Mesenchymal stem cell (in vitro differentiated cells and primary cell): ENCODE data around the gene USB1.
A peak's percentile ranks its signal among the peaks of the same experiment; 100 is the strongest.

Experiments used
- DNase-seq: peaks from one replicate; pipeline ENCODE4 v3.0.0-alpha.2; 2013
- H2AFZ ChIP-seq: one replicate; pipeline ENCODE4 v1.6.1; 2013; ENCODE audit warnings: low read depth, mild to moderate bottlenecking, control low read depth, inconsistent platforms, low read length, moderate library complexity
- H2AK5ac ChIP-seq: 2 replicates; pipeline ENCODE4 v1.6.1; 2013; ENCODE audit warnings: low read length, moderate library complexity, mild to moderate bottlenecking, inconsistent platforms; ENCODE audit not compliant: severe bottlenecking
- H2BK120ac ChIP-seq: one replicate; pipeline ENCODE4 v1.6.1; 2013; ENCODE audit warnings: low read depth, mild to moderate bottlenecking, inconsistent platforms, low read length, moderate library complexity
- H2BK12ac ChIP-seq, 2 experiments: one replicate each; pipeline ENCODE4 v1.6.1; 2013; ENCODE audit warnings: inconsistent platforms in 2 of 2, low read length in 2 of 2, mild to moderate bottlenecking in 2 of 2, moderate library complexity in 2 of 2, control low read depth in 1 of 2
- H2BK15ac ChIP-seq: one replicate; pipeline ENCODE4 v1.6.1; 2013; ENCODE audit warnings: mild to moderate bottlenecking, low read depth, inconsistent platforms; ENCODE audit not compliant: poor library complexity, severe bottlenecking
- H2BK5ac ChIP-seq: 2 replicates; pipeline ENCODE4 v1.6.1; 2013; ENCODE audit warnings: low read depth, mild to moderate bottlenecking, low read length, control low read depth, inconsistent platforms; ENCODE audit not compliant: poor library complexity, severe bottlenecking
- H3K14ac ChIP-seq, 2 experiments: one replicate each; pipeline ENCODE4 v1.6.1; 2013; ENCODE audit warnings: inconsistent platforms in 2 of 2, low read length in 2 of 2, control low read depth in 1 of 2, mild to moderate bottlenecking in 1 of 2, moderate library complexity in 1 of 2
- H3K18ac ChIP-seq, 2 experiments: one replicate each; pipeline ENCODE4 v1.6.1; 2013; ENCODE audit warnings: inconsistent platforms in 2 of 2, low read length in 2 of 2, control low read depth in 1 of 2, low read depth in 1 of 2, mild to moderate bottlenecking in 1 of 2
- H3K23ac ChIP-seq, 2 experiments: one replicate each; pipeline ENCODE4 v1.6.1; 2013; ENCODE audit warnings: inconsistent platforms in 2 of 2, low read length in 2 of 2, mild to moderate bottlenecking in 2 of 2, moderate library complexity in 2 of 2, control low read depth in 1 of 2
- H3K27ac ChIP-seq: 2 replicates; pipeline ENCODE4 v1.5.1; 2013; ENCODE audit warnings: mild to moderate bottlenecking, moderate library complexity, low read length, control low read depth, inconsistent platforms; ENCODE audit not compliant: poor library complexity, severe bottlenecking
- H3K27me3 ChIP-seq, 2 experiments: 2 replicates each; pipeline versions ENCODE4 v1.6.1 to v1.7.0; 2013; ENCODE audit warnings: low read length in 2 of 2, mild to moderate bottlenecking in 2 of 2, moderate library complexity in 2 of 2, control low read depth in 1 of 2, inconsistent platforms in 1 of 2; ENCODE audit not compliant: control insufficient read depth in 1 of 2, insufficient read depth in 1 of 2
- H3K36me3 ChIP-seq, 2 experiments: 2 replicates each; pipeline versions ENCODE4 v1.6.1 to v1.7.0; 2013; ENCODE audit warnings: low read length in 2 of 2, control low read depth in 1 of 2, inconsistent platforms in 1 of 2, low read depth in 1 of 2, mild to moderate bottlenecking in 1 of 2; ENCODE audit not compliant: insufficient read depth in 2 of 2, control insufficient read depth in 1 of 2
- H3K4ac ChIP-seq, 2 experiments: one replicate each; pipeline ENCODE4 v1.6.1; 2013; ENCODE audit warnings: inconsistent platforms in 2 of 2, low read length in 2 of 2, mild to moderate bottlenecking in 2 of 2, moderate library complexity in 2 of 2, control low read depth in 1 of 2, low read depth in 1 of 2
- H3K4me1 ChIP-seq: 2 replicates; pipeline ENCODE4 v1.6.1; 2013; ENCODE audit warnings: low read depth, low read length, control low read depth; ENCODE audit not compliant: control insufficient read depth, insufficient read depth
- H3K4me2 ChIP-seq: 2 replicates; pipeline ENCODE4 v1.6.1; 2013; ENCODE audit warnings: low read length, mild to moderate bottlenecking, inconsistent platforms; ENCODE audit not compliant: poor library complexity, severe bottlenecking
- H3K4me3 ChIP-seq, 2 experiments: 2 replicates each; pipeline versions ENCODE4 v1.5.1 to v1.7.0; 2013; ENCODE audit warnings: low read length in 2 of 2, mild to moderate bottlenecking in 2 of 2, control low read depth in 1 of 2, low read depth in 1 of 2; ENCODE audit not compliant: insufficient read depth in 1 of 2
- H3K79me1 ChIP-seq: replicated peaks from 2 replicates; pipeline ENCODE4 v1.6.1; 2013; ENCODE audit warnings: mild to moderate bottlenecking, control low read depth, low read length, inconsistent platforms; ENCODE audit not compliant: poor library complexity, severe bottlenecking
- H3K9ac ChIP-seq: 2 replicates; pipeline ENCODE4 v1.7.0; 2013; ENCODE audit warnings: mild to moderate bottlenecking, low read length, moderate library complexity
- H3K9me3 ChIP-seq: 2 replicates; pipeline ENCODE4 v1.7.0; 2013; ENCODE audit warnings: mild to moderate bottlenecking, low read length; ENCODE audit not compliant: control insufficient read depth
- H4K8ac ChIP-seq: one replicate; pipeline ENCODE4 v1.6.1; 2013; ENCODE audit warnings: inconsistent platforms, mild to moderate bottlenecking, low read length, moderate library complexity
- H4K91ac ChIP-seq: one replicate; pipeline ENCODE4 v1.6.1; 2013; ENCODE audit warnings: mild to moderate bottlenecking, low read length, inconsistent platforms
- WGBS: methylation state at CpG from one replicate; pipeline ENCODE4 v1.1.7; 2013; ENCODE audit warnings: mixed read lengths; 5-methylcytosine and 5-hydroxymethylcytosine counted together

The USB1 gene

GRCh38 chr16:57999971-58000705, 1.1 kb upstream of the USB1 start, which contains the start of gene ZNF319:
TSS of gene ZNF319 (minus strand) at chr16:58000672. CDS start at chr16:57998265, 2,407 bp downstream.
- Histone ChIP-seq H3K4me3 (peak within 1 kb of the TSS; percentile 85 to 88), H3K14ac (peak within 1 kb of the TSS in 1 of 2 experiments; percentile 97), H2BK5ac (peak within 1 kb of the TSS; percentile 85), H2BK12ac (peak within 1 kb of the TSS in 1 of 2 experiments; percentile 61), H2AFZ (peak within 1 kb of the TSS; percentile 70), H3K27me3 (no peaks in the 10 kb centered on the region), H4K91ac (peak within 1 kb of the TSS; percentile 54), H3K36me3 (peaks cover 41 to 47% of the 10 kb centered on the region in 2 experiments), H3K23ac (peak within 1 kb of the TSS in 1 of 2 experiments; percentile 78), H3K18ac (peak within 1 kb of the TSS; percentile 82 to 87), H3K27ac (peak within 1 kb of the TSS; percentile 79), H2BK120ac (peak within 1 kb of the TSS; percentile 66), H3K9me3 (no peaks in the 10 kb centered on the region), H2AK5ac (no peak within 1 kb of the TSS), H3K4me2 (peak within 1 kb of the TSS; percentile 98), H3K9ac (peak within 1 kb of the TSS; percentile 88), H3K4ac (peak within 1 kb of the TSS; percentile 54 to 88), H2BK15ac (peak within 1 kb of the TSS; percentile 92), H3K4me1 (peaks cover 31% of the 10 kb centered on the region), H3K79me1 (peaks cover 48% of the 10 kb centered on the region), H4K8ac (peak within 1 kb of the TSS; percentile 81)
- no peak for DNase-seq
- 0% methylated on average over 25 of the region's 95 CpGs for WGBS

- Histone ChIP-seq H3K23ac (no peak overlapping the region), H3K27ac (no peak overlapping the region), H4K91ac (no peak overlapping the region), H2BK15ac (no peak overlapping the region), H3K9ac (peak overlapping the region; percentile 87), H3K4me2 (peak overlapping the region; percentile 98), H3K27me3 (no peaks in the 10 kb centered on the region), H3K79me1 (peaks cover 33% of the 10 kb centered on the region), H3K14ac (no peak overlapping the region), H3K9me3 (no peaks in the 10 kb centered on the region), H2BK12ac (no peak overlapping the region), H3K18ac (peak overlapping the region in 1 of 2 experiments; percentile 18), H2BK120ac (no peak overlapping the region), H3K4me1 (peaks cover 27% of the 10 kb centered on the region), H2BK5ac (no peak overlapping the region), H3K4ac (peak overlapping the region in 1 of 2 experiments; percentile 4), H3K4me3 (peak overlapping the region; percentile 68 to 88), H4K8ac (no peak overlapping the region), H3K36me3 (peaks cover 35 to 36% of the 10 kb centered on the region in 2 experiments), H2AFZ (peak overlapping the region; percentile 29), H2AK5ac (peak overlapping the region; percentile 19)
- WGBS, result 56% methylated on average over 9 of the region's 10 CpGs
- DNase-seq, result no peak
These were observed 691 bp downstream of the USB1 start for GRCh38 chr16:58001781-58002415.

GRCh38 chr16:58002416-58002800, 1.2 kb downstream of the USB1 start:
- Histone ChIP-seq H2BK120ac (no peak overlapping the region), H2BK12ac (no peak overlapping the region), H3K14ac (no peak overlapping the region), H3K9me3 (no peaks in the 10 kb centered on the region), H3K4me1 (peaks cover 27% of the 10 kb centered on the region), H3K36me3 (peaks cover 33 to 34% of the 10 kb centered on the region in 2 experiments), H3K4me3 (peak overlapping the region in 1 of 2 experiments; percentile 88), H3K79me1 (peaks cover 31% of the 10 kb centered on the region), H3K27ac (no peak overlapping the region), H4K8ac (no peak overlapping the region), H2AK5ac (no peak overlapping the region), H3K4me2 (no peak overlapping the region), H3K18ac (no peak overlapping the region), H3K23ac (no peak overlapping the region), H4K91ac (no peak overlapping the region), H3K9ac (no peak overlapping the region), H2BK15ac (no peak overlapping the region), H2AFZ (no peak overlapping the region), H3K4ac (no peak overlapping the region), H2BK5ac (no peak overlapping the region), H3K27me3 (no peaks in the 10 kb centered on the region)
- DNase-seq, result no peak
- 94% methylated on average over 9 of the region's 9 CpGs for WGBS

- H2BK15ac ChIP-seq, result no peak overlapping the region
- WGBS, result 96% methylated on average over 5 of the region's 5 CpGs
- H3K14ac ChIP-seq, result no peak overlapping the region
- no peaks in the 10 kb centered on the region for H3K9me3 ChIP-seq
- no peak overlapping the region for H4K8ac ChIP-seq
- no peak overlapping the region for H3K4me2 ChIP-seq
- H3K4ac ChIP-seq, result no peak overlapping the region
- DNase-seq, result no peak
- H2AK5ac ChIP-seq, result no peak overlapping the region
- H3K36me3 ChIP-seq, result peaks cover 30 to 31% of the 10 kb centered on the region in 2 experiments
- H3K23ac ChIP-seq, result no peak overlapping the region
- no peak overlapping the region for H2BK12ac ChIP-seq
- no peak overlapping the region for H2BK120ac ChIP-seq
- no peak overlapping the region for H2AFZ ChIP-seq
- H3K4me1 ChIP-seq, result peaks cover 24% of the 10 kb centered on the region
- H2BK5ac ChIP-seq, result no peak overlapping the region
- H3K4me3 ChIP-seq, result no peak overlapping the region
- H3K27me3 ChIP-seq, result no peaks in the 10 kb centered on the region
- no peak overlapping the region for H3K9ac ChIP-seq
- no peak overlapping the region for H3K27ac ChIP-seq
- H3K18ac ChIP-seq, result no peak overlapping the region
- no peak overlapping the region for H4K91ac ChIP-seq
- peaks cover 32% of the 10 kb centered on the region for H3K79me1 ChIP-seq
These were observed 1.7 kb downstream of the USB1 start for GRCh38 chr16:58002936-58003335.
